GM19455 (cell line): ENCODE measurements around the gene STAB1.

ENCODE experiments used
- ATAC-seq: cut with Tn5 transposase; IDR thresholded peaks from one replicate; pipeline ENCODE4 v1.9.1; 2021; ENCODE audit not compliant: unreplicated experiment

The STAB1 gene

DNA sequence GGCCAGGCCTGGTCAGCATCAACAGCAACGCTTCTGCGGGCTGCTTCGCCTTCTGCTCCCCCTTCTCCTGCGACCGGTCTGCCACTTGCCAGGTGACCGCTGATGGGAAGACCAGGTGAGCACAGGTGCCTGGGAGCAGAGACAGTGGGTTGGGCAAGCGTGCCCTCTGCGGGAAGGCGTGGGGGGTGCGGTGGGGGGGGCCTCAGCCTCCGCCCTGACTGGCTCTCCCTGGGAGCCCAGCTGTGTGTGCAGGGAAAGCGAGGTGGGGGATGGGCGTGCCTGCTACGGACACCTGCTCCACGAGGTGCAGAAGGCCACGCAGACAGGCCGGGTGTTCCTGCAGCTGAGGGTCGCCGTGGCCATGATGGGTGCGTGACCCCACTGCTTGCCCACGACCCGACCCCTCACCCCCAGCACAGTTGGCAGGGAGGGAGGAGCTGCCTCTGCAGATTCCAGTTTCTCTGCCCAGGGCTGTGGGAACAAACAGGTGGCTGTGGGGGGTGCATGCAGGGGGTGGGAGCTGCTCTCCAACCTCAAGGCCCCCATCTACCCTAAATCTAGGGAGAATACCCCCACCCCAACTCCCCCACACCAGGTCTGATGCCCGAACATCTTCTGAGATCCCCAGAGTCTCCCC lies 8.8 kb downstream of the STAB1 start:
- no peak for ATAC-seq

DNA sequence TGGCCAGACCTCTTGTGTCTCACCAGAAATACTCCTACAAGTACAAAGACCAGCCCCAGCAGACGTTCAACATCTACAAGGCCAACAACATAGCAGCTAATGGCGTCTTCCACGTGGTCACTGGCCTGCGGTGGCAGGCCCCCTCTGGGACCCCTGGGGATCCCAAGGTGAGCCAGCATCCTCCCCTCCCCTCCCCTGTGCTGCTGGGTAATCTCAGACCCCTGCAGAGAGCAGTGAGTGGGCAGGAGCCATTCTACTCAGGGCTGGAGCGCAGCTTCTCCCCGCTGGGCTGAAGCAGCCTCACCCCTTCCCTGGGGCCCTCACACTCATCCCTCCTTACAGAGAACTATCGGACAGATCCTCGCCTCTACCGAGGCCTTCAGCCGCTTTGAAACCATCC lies 9.8 kb downstream of the STAB1 start:
- no peak for ATAC-seq

- ATAC-seq, result no peak
These were observed 11.3 kb downstream of the STAB1 start for GRCh38 chr3:52506266-52506966.

- no peak for ATAC-seq
These were observed 12.2 kb downstream of the STAB1 start for GRCh38 chr3:52507359-52507758.

DNA sequence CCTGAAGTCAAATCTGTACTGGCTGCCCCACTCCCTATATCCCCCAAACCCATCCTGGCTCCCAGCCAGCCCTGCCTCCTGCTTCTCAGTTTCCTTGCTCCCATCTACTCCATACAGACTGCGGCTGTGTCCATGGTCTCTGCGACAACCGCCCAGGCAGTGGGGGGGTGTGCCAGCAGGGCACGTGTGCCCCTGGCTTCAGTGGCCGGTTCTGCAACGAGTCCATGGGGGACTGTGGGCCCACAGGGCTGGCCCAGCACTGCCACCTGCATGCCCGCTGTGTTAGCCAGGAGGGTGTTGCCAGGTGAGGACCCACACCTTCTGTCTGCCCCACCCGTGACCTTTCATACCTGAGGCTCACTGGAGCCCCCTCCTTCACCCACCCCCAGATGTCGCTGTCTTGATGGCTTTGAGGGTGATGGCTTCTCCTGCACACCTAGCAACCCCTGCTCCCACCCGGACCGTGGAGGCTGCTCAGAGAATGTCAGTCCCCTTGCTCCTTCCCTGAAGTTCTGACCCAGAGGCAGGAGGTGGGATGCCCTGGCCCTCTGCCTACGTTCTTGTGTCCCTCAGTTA lies 14.7 kb downstream of the STAB1 start:
- no peak for ATAC-seq

- ATAC-seq, result no peak
These were observed 16.4 kb downstream of the STAB1 start for GRCh38 chr3:52511509-52511908.

GRCh38 chr3:52512105-52512504 lies 17.0 kb downstream of the STAB1 start:
- no peak for ATAC-seq

GRCh38 chr3:52512727-52513126 lies 17.6 kb downstream of the STAB1 start:
- ATAC-seq, result no peak

- ATAC-seq, result no peak
These were observed 18.1 kb downstream of the STAB1 start for GRCh38 chr3:52513281-52513680.

- ATAC-seq, result no peak
These were observed 19.4 kb downstream of the STAB1 start for GRCh38 chr3:52514576-52514975.

- no peak for ATAC-seq
These were observed 20.1 kb downstream of the STAB1 start for GRCh38 chr3:52515192-52515591.

- ATAC-seq, result no peak
These were observed 21.5 kb downstream of the STAB1 start for GRCh38 chr3:52516509-52517195.

DNA sequence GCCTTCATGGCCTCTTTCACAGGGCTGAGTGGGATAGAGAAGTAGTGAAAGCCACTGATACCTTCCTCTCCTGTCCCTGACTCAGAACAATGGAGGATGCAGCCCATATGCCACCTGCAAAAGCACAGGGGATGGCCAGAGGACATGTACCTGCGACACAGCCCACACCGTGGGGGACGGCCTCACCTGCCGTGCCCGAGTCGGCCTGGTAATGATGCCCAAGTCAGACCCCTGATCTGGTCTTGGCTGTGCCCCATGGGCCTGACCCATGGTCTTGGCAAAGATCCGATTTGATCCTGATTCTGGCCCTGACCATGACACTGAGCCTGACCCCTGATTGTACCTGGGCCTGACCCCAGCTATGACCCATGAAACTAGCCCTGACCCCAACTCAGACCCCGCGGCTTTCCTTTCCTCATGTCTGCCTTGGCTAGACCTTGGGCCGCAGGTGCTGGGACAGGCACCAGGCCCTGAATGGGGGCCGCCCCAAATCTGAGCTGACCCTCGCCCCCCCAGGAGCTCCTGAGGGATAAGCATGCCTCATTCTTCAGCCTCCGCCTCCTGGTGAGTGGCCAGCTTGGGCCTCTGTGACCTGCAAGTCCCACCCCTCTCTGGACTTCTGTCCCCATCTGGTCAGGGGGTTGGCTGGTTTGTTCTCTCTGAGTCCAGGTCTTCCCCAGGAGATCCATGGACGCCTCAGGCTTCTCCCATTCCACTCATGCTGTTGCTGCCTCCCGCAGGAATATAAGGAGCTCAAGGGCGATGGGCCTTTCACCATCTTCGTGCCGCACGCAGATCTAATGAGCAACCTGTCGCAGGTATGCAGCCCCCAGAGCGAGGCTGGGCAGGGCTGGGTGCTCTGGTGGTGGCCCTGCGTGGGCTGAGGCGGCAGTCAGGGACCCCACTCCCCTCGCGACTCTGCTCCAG lies 22.9 kb downstream of the STAB1 start:
- ATAC-seq, result no peak

DNA sequence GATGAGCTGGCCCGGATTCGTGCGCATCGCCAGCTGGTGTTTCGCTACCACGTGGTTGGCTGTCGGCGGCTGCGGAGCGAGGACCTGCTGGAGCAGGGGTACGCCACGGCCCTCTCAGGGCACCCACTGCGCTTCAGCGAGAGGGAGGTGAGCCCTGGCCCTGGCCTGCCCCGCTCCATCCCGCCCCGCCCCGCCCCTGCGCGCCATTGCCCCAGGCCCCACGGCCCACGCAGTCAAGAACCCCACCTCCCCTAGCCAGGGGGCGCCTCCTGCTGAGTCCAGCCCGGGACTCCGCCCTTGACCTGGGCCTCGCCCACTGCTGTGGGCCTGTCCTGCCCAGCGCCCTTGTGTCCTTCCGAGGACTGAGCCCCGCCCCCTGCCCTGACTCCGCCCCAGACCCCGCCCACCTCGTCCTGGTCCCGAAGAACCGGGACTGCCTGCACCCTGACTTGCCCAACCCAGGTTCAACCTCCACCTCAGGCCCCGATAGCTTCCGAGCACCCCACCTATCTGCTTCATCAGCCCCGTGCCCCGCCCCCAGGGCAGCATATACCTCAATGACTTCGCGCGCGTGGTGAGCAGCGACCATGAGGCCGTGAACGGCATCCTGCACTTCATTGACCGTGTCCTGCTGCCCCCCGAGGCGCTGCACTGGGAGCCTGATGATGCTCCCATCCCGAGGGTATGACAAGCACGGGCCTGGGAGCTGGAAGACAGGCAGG lies 23.7 kb downstream of the STAB1 start:
- no peak for ATAC-seq

- ATAC-seq, result no peak
These were observed 24.5 kb downstream of the STAB1 start for GRCh38 chr3:52519445-52520140.

GRCh38 chr3:52520141-52520667 lies 25.1 kb downstream of the STAB1 start:
- no peak for ATAC-seq

DNA sequence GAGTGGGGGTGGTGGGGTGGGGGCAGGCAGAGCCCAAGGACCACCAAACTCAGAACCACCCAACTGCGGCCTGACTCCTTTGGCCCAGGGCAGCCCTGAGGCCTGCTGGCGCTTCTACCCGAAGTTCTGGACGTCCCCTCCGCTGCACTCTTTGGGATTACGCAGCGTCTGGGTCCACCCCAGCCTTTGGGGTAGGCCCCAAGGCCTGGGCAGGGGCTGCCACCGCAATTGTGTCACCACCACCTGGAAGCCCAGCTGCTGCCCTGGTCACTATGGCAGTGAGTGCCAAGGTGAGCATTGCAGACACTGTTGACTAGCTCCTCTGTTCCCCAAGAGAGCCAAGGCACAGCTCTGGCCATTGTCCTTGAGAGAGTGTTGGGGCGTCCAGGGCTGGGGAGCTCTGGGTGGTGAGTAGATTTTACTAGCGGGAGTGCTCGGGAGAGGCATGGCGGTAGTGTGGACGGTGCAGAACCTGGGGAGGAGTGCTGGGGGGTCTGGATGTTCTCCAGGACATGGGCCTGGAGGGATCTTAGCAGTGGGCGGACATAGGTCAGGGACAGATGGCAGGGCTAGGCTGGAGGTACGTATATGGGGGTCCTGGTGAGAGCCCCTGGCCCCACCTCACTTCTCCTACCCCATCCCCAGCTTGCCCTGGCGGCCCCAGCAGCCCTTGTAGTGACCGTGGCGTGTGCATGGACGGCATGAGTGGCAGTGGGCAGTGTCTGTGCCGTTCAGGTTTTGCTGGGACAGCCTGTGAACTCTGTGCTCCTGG lies 25.8 kb downstream of the STAB1 start:
- ATAC-seq, result no peak

DNA sequence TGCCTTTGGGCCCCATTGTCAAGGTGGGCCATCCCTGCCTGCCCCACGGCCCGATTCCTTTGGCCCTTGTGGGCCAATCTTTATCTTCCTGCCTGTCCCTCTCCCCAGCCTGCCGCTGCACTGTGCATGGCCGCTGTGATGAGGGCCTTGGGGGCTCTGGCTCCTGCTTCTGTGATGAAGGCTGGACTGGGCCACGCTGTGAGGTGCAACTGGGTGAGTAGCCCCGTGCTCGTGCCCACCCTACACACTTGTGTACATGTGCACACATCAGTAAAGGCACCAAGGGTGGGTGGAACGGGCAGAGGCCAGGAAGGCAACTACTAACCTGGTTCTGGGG lies 26.3 kb downstream of the STAB1 start:
- no peak for ATAC-seq
